AG09319 (cell line): ENCODE results near the gene TET3.

ENCODE experiments used
- DNase-seq: peaks from one replicate; pipeline ENCODE4 v3.0.0-alpha.2; 2010; ENCODE audit warnings: low read depth; ENCODE audit errors: extremely low read depth
- CTCF ChIP-seq: IDR thresholded peaks from 2 replicates; pipeline ENCODE4 v1.5.1; 2011; ENCODE audit warnings: low read depth, mild to moderate bottlenecking, inconsistent platforms, low read length, moderate library complexity

TET3 gene

GRCh38 chr2:74019516-74019915 is 34.8 kb downstream of the TET3 start:
- no peak for DNase-seq
- no peak for TF ChIP-seq CTCF

- TF ChIP-seq CTCF: no peak
- no peak for DNase-seq
Measured at GRCh38 chr2:74020702-74021406, 36.1 kb downstream of the TET3 start.

GRCh38 chr2:74021407-74021755 is 36.7 kb downstream of the TET3 start:
- no peak for TF ChIP-seq CTCF
- no peak for DNase-seq

- no peak for DNase-seq
- no peak for TF ChIP-seq CTCF
Measured at GRCh38 chr2:74024216-74024615, 39.5 kb downstream of the TET3 start.

GRCh38 chr2:74025971-74026612 is 41.4 kb downstream of the TET3 start:
- no peak for TF ChIP-seq CTCF

GRCh38 chr2:74026687-74027241 is 42.1 kb downstream of the TET3 start:
- no peak for DNase-seq
- no peak for TF ChIP-seq CTCF

More at GRCh38 chr2:74025971-74026612, 41.4 kb downstream of the TET3 start:
- no peak for DNase-seq

GRCh38 chr2:74027496-74027895 is 42.8 kb downstream of the TET3 start:
- no peak for DNase-seq
- no peak for TF ChIP-seq CTCF
